DOHH2 (cell line): ENCODE measurements around the gene EGR1.
"Not testable (repeated sequence)": the region's sequence is repeated elsewhere in the genome, so short reads cannot be mapped to it uniquely, and the experiment has no call there.

Experiments used
- H3F3A ChIP-seq: fragments of 200-600 bp; sonication (generic), shearing (Covaris generic); 2 replicates; pipeline ENCODE4 v1.6.0; 2016; ENCODE audit warnings: antibody characterized with exemption, mild to moderate bottlenecking; ENCODE audit not compliant: control insufficient read depth, insufficient read depth
- H3K27ac ChIP-seq: fragments of 200-600 bp; sonication (generic); 2 replicates; pipeline ENCODE4 v1.5.1; 2014; ENCODE audit warnings: low read depth, mild to moderate bottlenecking, low read length, moderate library complexity
- H3K27me3 ChIP-seq: fragments of 200-600 bp; sonication (generic); 2 replicates; pipeline ENCODE4 v1.6.1; 2014; ENCODE audit warnings: mild to moderate bottlenecking, low read length, mixed read lengths; ENCODE audit not compliant: control insufficient read depth
- H3K36me3 ChIP-seq: fragments of 200-600 bp; sonication (generic); 2 replicates; pipeline ENCODE4 v1.6.1; 2014; ENCODE audit warnings: mild to moderate bottlenecking, low read length, moderate library complexity, mixed read lengths; ENCODE audit not compliant: control insufficient read depth
- H3K4me1 ChIP-seq: fragments of 200-600 bp; sonication (generic); 2 replicates; pipeline ENCODE4 v1.6.1; 2014; ENCODE audit warnings: mild to moderate bottlenecking, low read length, mixed read lengths; ENCODE audit not compliant: control insufficient read depth
- H3K4me2 ChIP-seq: fragments of 200-600 bp; sonication (generic); 2 replicates; pipeline ENCODE4 v1.6.0; 2014; ENCODE audit warnings: mild to moderate bottlenecking, low read length, moderate library complexity
- H3K4me3 ChIP-seq: fragments of 200-600 bp; sonication (generic); 2 replicates; pipeline ENCODE4 v1.5.1; 2014; ENCODE audit warnings: mild to moderate bottlenecking, low read length, mixed read lengths
- H3K79me2 ChIP-seq: fragments of 200-600 bp; sonication (generic); 2 replicates; pipeline ENCODE4 v1.6.1; 2014; ENCODE audit warnings: mild to moderate bottlenecking, low read length, mixed read lengths; ENCODE audit not compliant: control insufficient read depth
- H3K9me2 ChIP-seq: fragments of 200-600 bp; sonication (generic); replicated peaks from 2 replicates; pipeline ENCODE4 v1.6.1; 2014; ENCODE audit warnings: mild to moderate bottlenecking, low read length, mixed read lengths; ENCODE audit not compliant: control insufficient read depth
- H3K9me3 ChIP-seq: fragments of 200-600 bp; sonication (generic); 2 replicates; pipeline ENCODE4 v1.6.1; 2014; ENCODE audit warnings: antibody characterized with exemption, low read length, mixed read lengths; ENCODE audit not compliant: control insufficient read depth, insufficient read depth
- H4K20me1 ChIP-seq: fragments of 200-600 bp; sonication (generic); 2 replicates; pipeline ENCODE4 v1.6.0; 2014; ENCODE audit warnings: low read depth, mild to moderate bottlenecking, antibody characterized with exemption, low read length, moderate library complexity; ENCODE audit not compliant: control insufficient read depth, insufficient read depth
- EZH2phosphoT487 ChIP-seq: fragments of 200-600 bp; sonication (generic); IDR thresholded peaks from 2 replicates; pipeline ENCODE4 v1.6.1; 2017; ENCODE audit warnings: borderline replicate concordance, mild to moderate bottlenecking, antibody characterized with exemption, low read length, moderate library complexity, mixed read lengths
- TF ChIP-seq, protein P1 (sequence below): fragments of 200-600 bp; sonication (generic); IDR thresholded peaks from one replicate; pipeline ENCODE4 v1.5.1; 2014; ENCODE audit warnings: antibody characterized with exemption, mild to moderate bottlenecking, low read depth, low read length; ENCODE audit not compliant: poor library complexity, severe bottlenecking

EGR1 gene

GRCh38 chr5:138472353-138472752 is 7.1 kb downstream of the EGR1 start:
- Histone ChIP-seq H3K9me3 (no peaks in the 10 kb centered on the region), H4K20me1 (no peaks in the 10 kb centered on the region), H3K4me1 (no peaks in the 10 kb centered on the region), H3K27ac (no peak overlapping the region), H3F3A (no peaks in the 10 kb centered on the region), H3K36me3 (no peaks in the 10 kb centered on the region), H3K9me2 (no peaks in the 10 kb centered on the region), H3K4me3 (no peak overlapping the region), H3K79me2 (no peaks in the 10 kb centered on the region), H3K27me3 (peaks cover 17% of the 10 kb centered on the region), H3K4me2 (no peak overlapping the region)
- TF ChIP-seq EZH2phosphoT487, result no peak
- TF ChIP-seq, protein P1, sequence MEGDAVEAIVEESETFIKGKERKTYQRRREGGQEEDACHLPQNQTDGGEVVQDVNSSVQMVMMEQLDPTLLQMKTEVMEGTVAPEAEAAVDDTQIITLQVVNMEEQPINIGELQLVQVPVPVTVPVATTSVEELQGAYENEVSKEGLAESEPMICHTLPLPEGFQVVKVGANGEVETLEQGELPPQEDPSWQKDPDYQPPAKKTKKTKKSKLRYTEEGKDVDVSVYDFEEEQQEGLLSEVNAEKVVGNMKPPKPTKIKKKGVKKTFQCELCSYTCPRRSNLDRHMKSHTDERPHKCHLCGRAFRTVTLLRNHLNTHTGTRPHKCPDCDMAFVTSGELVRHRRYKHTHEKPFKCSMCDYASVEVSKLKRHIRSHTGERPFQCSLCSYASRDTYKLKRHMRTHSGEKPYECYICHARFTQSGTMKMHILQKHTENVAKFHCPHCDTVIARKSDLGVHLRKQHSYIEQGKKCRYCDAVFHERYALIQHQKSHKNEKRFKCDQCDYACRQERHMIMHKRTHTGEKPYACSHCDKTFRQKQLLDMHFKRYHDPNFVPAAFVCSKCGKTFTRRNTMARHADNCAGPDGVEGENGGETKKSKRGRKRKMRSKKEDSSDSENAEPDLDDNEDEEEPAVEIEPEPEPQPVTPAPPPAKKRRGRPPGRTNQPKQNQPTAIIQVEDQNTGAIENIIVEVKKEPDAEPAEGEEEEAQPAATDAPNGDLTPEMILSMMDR, result no peak

DNA sequence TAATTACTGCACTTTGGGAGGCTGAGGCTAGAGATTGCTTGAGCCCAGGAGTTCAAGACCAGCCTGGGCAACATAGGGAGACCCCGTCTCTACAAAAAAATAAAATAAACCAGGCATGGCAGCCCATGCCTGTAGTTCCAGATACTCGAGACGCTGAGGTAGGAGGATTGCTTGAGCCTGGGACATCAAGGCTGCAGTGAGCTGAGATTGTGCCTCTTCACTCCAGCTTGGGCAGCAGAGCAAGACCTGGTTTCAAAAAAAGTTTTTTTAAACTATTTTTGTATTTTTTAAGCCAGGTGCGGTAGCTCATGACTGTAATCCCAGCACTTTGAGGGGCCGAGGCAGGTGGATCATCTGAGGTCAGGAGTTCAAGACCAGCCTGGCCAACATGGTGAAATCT is 7.9 kb downstream of the EGR1 start:
- not testable (repeated sequence) for H3K79me2 ChIP-seq, H3K4me2 ChIP-seq, H4K20me1 ChIP-seq, H3K27ac ChIP-seq, H3F3A ChIP-seq, H3K4me3 ChIP-seq, H3K36me3 ChIP-seq, H3K4me1 ChIP-seq, H3K9me2 ChIP-seq, H3K9me3 ChIP-seq
- peaks cover 11% of the 10 kb centered on the region for H3K27me3 ChIP-seq

GRCh38 chr5:138476918-138477317 is 11.6 kb downstream of the EGR1 start:
- no peaks in the 10 kb centered on the region for H3K9me3 ChIP-seq
- no peaks in the 10 kb centered on the region for H4K20me1 ChIP-seq
- H3K36me3 ChIP-seq, result no peaks in the 10 kb centered on the region
- H3K27ac ChIP-seq, result no peak overlapping the region
- no peak overlapping the region for H3K4me2 ChIP-seq
- no peaks in the 10 kb centered on the region; the same call in 1 of the 2 replicates for H3F3A ChIP-seq
- TF ChIP-seq EZH2phosphoT487, result no peak
- TF ChIP-seq, protein P1, result no peak
- H3K4me3 ChIP-seq, result no peak overlapping the region
- H3K27me3 ChIP-seq, result peaks cover 7% of the 10 kb centered on the region
- no peaks in the 10 kb centered on the region for H3K4me1 ChIP-seq
- no peaks in the 10 kb centered on the region for H3K9me2 ChIP-seq
- no peaks in the 10 kb centered on the region for H3K79me2 ChIP-seq

- TF ChIP-seq, protein P1, result no peak
- no peak for TF ChIP-seq EZH2phosphoT487
- H3F3A ChIP-seq, result no peaks in the 10 kb centered on the region; the same call in 1 of the 2 replicates
- no peaks in the 10 kb centered on the region for H3K9me3 ChIP-seq
- no peaks in the 10 kb centered on the region for H4K20me1 ChIP-seq
- no peak overlapping the region for H3K4me2 ChIP-seq
- H3K27ac ChIP-seq, result no peak overlapping the region
- no peaks in the 10 kb centered on the region for H3K79me2 ChIP-seq
- H3K9me2 ChIP-seq, result no peaks in the 10 kb centered on the region
- H3K36me3 ChIP-seq, result no peaks in the 10 kb centered on the region
- no peak overlapping the region for H3K4me3 ChIP-seq
- H3K27me3 ChIP-seq, result no peaks in the 10 kb centered on the region; the same call in none of the 2 replicates
- no peaks in the 10 kb centered on the region for H3K4me1 ChIP-seq
Measured at GRCh38 chr5:138482638-138483037, 17.4 kb downstream of the EGR1 start.
